ENCODE measurements around the gene EFS. TPM values are rescaled to one million over a fixed set of nuclear protein-coding genes. Genes with fewer than 3 reads are reported as not detected.
"Not testable (repeated sequence)": the region's sequence is repeated elsewhere in the genome, so short reads cannot be mapped to it uniquely, and the experiment has no call there.

The EFS gene
- total RNA-seq, 3 donors from 2014 or later = 15.7 to 24.6 (median 18.0) TPM

- H3K27me3 ChIP-seq = no peaks in the 10 kb centered on the region
- H3K4me1 ChIP-seq = peaks cover 0 to 4% of the 10 kb centered on the region in 2 donors
- H3K4me3 ChIP-seq = no peak overlapping the region
- intact Hi-C loops (cut with DNase I; ENCODE audit: low total_unique reads) = loop anchor here (5.0 to 10.0 kb wide), 2 partner anchors 51 to 148 kb away; partner anchors contain the start of gene CMTM5
- no peak for DNase-seq (ENCODE audit: low spot score in 2 of 2)
- no peaks in the 10 kb centered on the region for H3K9me3 ChIP-seq
- H3K36me3 ChIP-seq = no peaks in the 10 kb centered on the region
- no peak overlapping the region for H3K27ac ChIP-seq
- TF ChIP-seq POLR2AphosphoS5 (IDR thresholded peaks at IDR 0.05) = no peak
- no peak for TF ChIP-seq POLR2A (IDR thresholded peaks at IDR 0.05)
- no peak for TF ChIP-seq CTCF (IDR thresholded peaks at IDR 0.05)
Observed at GRCh38 chr14:23326491-23327332, 38.3 kb downstream of the EFS start.

GRCh38 chr14:23325746-23326145 is 39.2 kb downstream of the EFS start:
- not testable (repeated sequence) for H3K9me3 ChIP-seq; H3K4me1 ChIP-seq; H3K36me3 ChIP-seq; H3K27me3 ChIP-seq; DNase-seq (ENCODE audit: low spot score in 2 of 2); H3K4me3 ChIP-seq; H3K27ac ChIP-seq
- intact Hi-C loops (cut with DNase I; ENCODE audit: low total_unique reads) = loop anchor here (5.0 to 10.0 kb wide), 2 partner anchors 52 to 149 kb away; partner anchors contain the start of gene CMTM5

GRCh38 chr14:23324993-23325392 is 40.0 kb downstream of the EFS start:
- TF ChIP-seq POLR2A (IDR thresholded peaks at IDR 0.05) (no peak), POLR2AphosphoS5 (IDR thresholded peaks at IDR 0.05) (no peak), CTCF (IDR thresholded peaks at IDR 0.05) (no peak)
- Histone ChIP-seq H3K36me3 (no peaks in the 10 kb centered on the region), H3K27ac (no peak overlapping the region), H3K27me3 (no peaks in the 10 kb centered on the region), H3K9me3 (no peaks in the 10 kb centered on the region), H3K4me1 (peaks cover 0 to 4% of the 10 kb centered on the region in 2 donors), H3K4me3 (no peak overlapping the region)
- intact Hi-C loops (cut with DNase I; ENCODE audit: low total_unique reads) = loop anchor here (5.0 to 10.0 kb wide), 3 partner anchors 52 to 338 kb away; partner anchors contain the start of gene CMTM5
- DNase-seq (ENCODE audit: low spot score in 2 of 2) = no peak

- Histone ChIP-seq H3K27me3 (no peaks in the 10 kb centered on the region), H3K4me1 (peaks cover 0 to 4% of the 10 kb centered on the region in 2 donors), H3K4me3 (no peak overlapping the region), H3K36me3 (no peaks in the 10 kb centered on the region), H3K27ac (no peak overlapping the region), H3K9me3 (no peaks in the 10 kb centered on the region)
- intact Hi-C loops (cut with DNase I; ENCODE audit: low total_unique reads) = loop anchor here (5.0 to 10.0 kb wide), 2 partner anchors 150 to 337 kb away; no protein-coding TSS in a partner anchor
- TF ChIP-seq POLR2A (IDR thresholded peaks at IDR 0.05) (no peak), POLR2AphosphoS5 (IDR thresholded peaks at IDR 0.05) (no peak), CTCF (IDR thresholded peaks at IDR 0.05) (no peak)
- DNase-seq (ENCODE audit: low spot score in 2 of 2) = no peak
Observed at GRCh38 chr14:23324455-23324846, 40.5 kb downstream of the EFS start.

GRCh38 chr14:23323838-23324454 is 41.0 kb downstream of the EFS start:
- peaks cover 0 to 4% of the 10 kb centered on the region in 2 donors for H3K4me1 ChIP-seq
- TF ChIP-seq CTCF (IDR thresholded peaks at IDR 0.05) = no peak
- TF ChIP-seq POLR2A (IDR thresholded peaks at IDR 0.05) = no peak
- no peak for TF ChIP-seq POLR2AphosphoS5 (IDR thresholded peaks at IDR 0.05)
- DNase-seq (ENCODE audit: low spot score in 2 of 2) = no peak
- H3K9me3 ChIP-seq = no peaks in the 10 kb centered on the region
- H3K4me3 ChIP-seq = no peak overlapping the region
- H3K36me3 ChIP-seq = no peaks in the 10 kb centered on the region
- H3K27me3 ChIP-seq = no peaks in the 10 kb centered on the region
- intact Hi-C loops (cut with DNase I; ENCODE audit: low total_unique reads) = loop anchor here (5.0 to 10.0 kb wide), 2 partner anchors 151 to 337 kb away; no protein-coding TSS in a partner anchor
- H3K27ac ChIP-seq = no peak overlapping the region

All from breast epithelium (tissue), 4 donors.